OCI-LY1 (cell line): Measurements from ENCODE around the gene NANS.

Source experiments
- H2AFZ ChIP-seq: fragments of 200-600 bp; sonication (generic), shearing (Covaris generic); 2 replicates; pipeline ENCODE4 v1.6.0; 2014; ENCODE audit warnings: antibody characterized with exemption, mild to moderate bottlenecking, low read length
- H3F3A ChIP-seq: fragments of 200-600 bp; sonication (generic), shearing (Covaris generic); 2 replicates; pipeline ENCODE4 v1.6.0; 2014; ENCODE audit warnings: mild to moderate bottlenecking, antibody characterized with exemption, low read length, moderate library complexity; ENCODE audit not compliant: insufficient read depth
- H3K27ac ChIP-seq: fragments of 200-600 bp; sonication (generic); 2 replicates; pipeline ENCODE4 v1.5.1; 2014; ENCODE audit warnings: low read length, mixed run types, mild to moderate bottlenecking, low read depth; ENCODE audit not compliant: poor library complexity, severe bottlenecking
- H3K27me3 ChIP-seq: fragments of 200-600 bp; sonication (generic); 2 replicates; pipeline ENCODE4 v1.6.0; 2014; ENCODE audit warnings: antibody characterized with exemption, mild to moderate bottlenecking, low read length, moderate library complexity; ENCODE audit not compliant: insufficient read depth
- H3K36me3 ChIP-seq: fragments of 200-600 bp; sonication (generic); 2 replicates; pipeline ENCODE4 v1.6.1; 2014; ENCODE audit warnings: mild to moderate bottlenecking, antibody characterized with exemption, low read length, moderate library complexity, mixed read lengths; ENCODE audit not compliant: insufficient read depth
- H3K4me1 ChIP-seq: fragments of 200-600 bp; sonication (generic); 2 replicates; pipeline ENCODE4 v1.5.1; 2014; ENCODE audit warnings: mild to moderate bottlenecking, low read length, moderate library complexity; ENCODE audit not compliant: insufficient read depth, severe bottlenecking
- H3K4me2 ChIP-seq: fragments of 200-600 bp; sonication (generic), shearing (Covaris generic); 2 replicates; pipeline ENCODE4 v1.6.1; 2014; ENCODE audit warnings: low read length
- H3K4me3 ChIP-seq: fragments of 200-600 bp; sonication (generic); 2 replicates; pipeline ENCODE4 v1.5.1; 2014; ENCODE audit warnings: low read length, low read depth, mild to moderate bottlenecking, mixed read lengths; ENCODE audit not compliant: poor library complexity, severe bottlenecking
- H3K79me2 ChIP-seq: fragments of 200-600 bp; shearing (Covaris generic); 2 replicates; pipeline ENCODE4 v1.6.1; 2016; ENCODE audit warnings: mixed run types, low read length, mixed read lengths; ENCODE audit not compliant: insufficient read depth
- H3K9ac ChIP-seq: fragments of 200-600 bp; sonication (generic), shearing (Covaris generic); 2 replicates; pipeline ENCODE4 v1.6.1; 2014; ENCODE audit warnings: mild to moderate bottlenecking, low read length, mixed read lengths
- H3K9me2 ChIP-seq: fragments of 200-600 bp; sonication (generic), shearing (Covaris generic); 2 replicates; pipeline ENCODE4 v1.6.1; 2014; ENCODE audit warnings: low read depth, mild to moderate bottlenecking, low read length, mixed read lengths
- H3K9me3 ChIP-seq: fragments of 200-600 bp; shearing (Covaris generic); 2 replicates; pipeline ENCODE4 v1.6.1; 2014; ENCODE audit warnings: low read length, mixed read lengths
- H4K20me1 ChIP-seq: fragments of 200-600 bp; sonication (generic), shearing (Covaris generic); 2 replicates; pipeline ENCODE4 v1.6.0; 2016; ENCODE audit warnings: mild to moderate bottlenecking, low read length; ENCODE audit not compliant: insufficient read depth
- CTCF ChIP-seq: fragments of 200-600 bp; sonication (generic), shearing (Covaris generic); IDR thresholded peaks from 2 replicates; pipeline ENCODE4 v1.5.1; 2017; ENCODE audit warnings: mild to moderate bottlenecking, antibody characterized with exemption, low read length, moderate library complexity, mixed read lengths
- EZH2 ChIP-seq: fragments of 200-600 bp; sonication (generic), shearing (Covaris generic); IDR thresholded peaks from 2 replicates; pipeline ENCODE4 v1.8.0; 2017; ENCODE audit warnings: borderline replicate concordance, mixed run types, mild to moderate bottlenecking, antibody characterized with exemption, low read length, moderate library complexity, mixed read lengths

Gene NANS

GRCh38 chr9:98021306-98022040, 35.1 kb upstream of the NANS start:
- H2AFZ ChIP-seq, result no peak overlapping the region
- H4K20me1 ChIP-seq, result no peaks in the 10 kb centered on the region
- no peaks in the 10 kb centered on the region for H3K4me1 ChIP-seq
- H3K27me3 ChIP-seq, result no peaks in the 10 kb centered on the region
- H3F3A ChIP-seq, result no peaks in the 10 kb centered on the region
- TF ChIP-seq CTCF, result no peak
- TF ChIP-seq EZH2, result no peak
- H3K9me3 ChIP-seq, result no peaks in the 10 kb centered on the region
- no peak overlapping the region for H3K4me2 ChIP-seq
- H3K9ac ChIP-seq, result no peak overlapping the region
- no peaks in the 10 kb centered on the region for H3K9me2 ChIP-seq
- no peak overlapping the region for H3K27ac ChIP-seq
- no peak overlapping the region for H3K4me3 ChIP-seq
- H3K79me2 ChIP-seq, result no peaks in the 10 kb centered on the region
- peaks cover 34% of the 10 kb centered on the region for H3K36me3 ChIP-seq

GRCh38 chr9:98022447-98022846, 34.1 kb upstream of the NANS start:
- Histone ChIP-seq H2AFZ (no peak overlapping the region), H4K20me1 (no peaks in the 10 kb centered on the region), H3K27ac (no peak overlapping the region), H3K36me3 (peaks cover 24% of the 10 kb centered on the region), H3K4me1 (no peaks in the 10 kb centered on the region), H3K9ac (no peak overlapping the region), H3K4me3 (no peak overlapping the region), H3K9me3 (no peaks in the 10 kb centered on the region), H3K27me3 (no peaks in the 10 kb centered on the region), H3K9me2 (no peaks in the 10 kb centered on the region), H3K4me2 (no peak overlapping the region), H3F3A (no peaks in the 10 kb centered on the region), H3K79me2 (no peaks in the 10 kb centered on the region)
- TF ChIP-seq EZH2 (no peak), CTCF (no peak)

GRCh38 chr9:98024702-98025101, 31.8 kb upstream of the NANS start:
- no peaks in the 10 kb centered on the region for H3K79me2 ChIP-seq
- TF ChIP-seq CTCF (no peak), EZH2 (no peak)
- no peak overlapping the region for H3K9ac ChIP-seq
- no peaks in the 10 kb centered on the region for H3F3A ChIP-seq
- H3K27me3 ChIP-seq, result no peaks in the 10 kb centered on the region
- no peak overlapping the region for H3K27ac ChIP-seq
- no peaks in the 10 kb centered on the region for H3K9me2 ChIP-seq
- no peaks in the 10 kb centered on the region for H3K4me1 ChIP-seq
- H3K4me3 ChIP-seq, result no peak overlapping the region
- peaks cover 2% of the 10 kb centered on the region; the same call in 1 of the 2 replicates for H3K36me3 ChIP-seq
- no peak overlapping the region for H2AFZ ChIP-seq
- H4K20me1 ChIP-seq, result no peaks in the 10 kb centered on the region
- H3K9me3 ChIP-seq, result no peaks in the 10 kb centered on the region
- no peak overlapping the region for H3K4me2 ChIP-seq
